Urothelium cell line (cell line): Measurements from ENCODE around the gene PLEKHB2.
A peak's percentile ranks its signal among the peaks of the same experiment; 100 is the strongest.
"Not testable (repeated sequence)": the region's sequence is repeated elsewhere in the genome, so short reads cannot be mapped to it uniquely, and the experiment has no call there.

Experiments
- DNase-seq: peaks from one replicate; pipeline ENCODE4 v3.0.0; 2011; ENCODE audit warnings: low spot score, mixed read lengths
- FAIRE-seq: peaks from 2 replicates; lab custom pipeline; 2011; peaks lifted over from hg19 to GRCh38; lab: Jason Lieb, UNC

PLEKHB2 gene, protein sequence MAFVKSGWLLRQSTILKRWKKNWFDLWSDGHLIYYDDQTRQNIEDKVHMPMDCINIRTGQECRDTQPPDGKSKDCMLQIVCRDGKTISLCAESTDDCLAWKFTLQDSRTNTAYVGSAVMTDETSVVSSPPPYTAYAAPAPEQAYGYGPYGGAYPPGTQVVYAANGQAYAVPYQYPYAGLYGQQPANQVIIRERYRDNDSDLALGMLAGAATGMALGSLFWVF

DNA sequence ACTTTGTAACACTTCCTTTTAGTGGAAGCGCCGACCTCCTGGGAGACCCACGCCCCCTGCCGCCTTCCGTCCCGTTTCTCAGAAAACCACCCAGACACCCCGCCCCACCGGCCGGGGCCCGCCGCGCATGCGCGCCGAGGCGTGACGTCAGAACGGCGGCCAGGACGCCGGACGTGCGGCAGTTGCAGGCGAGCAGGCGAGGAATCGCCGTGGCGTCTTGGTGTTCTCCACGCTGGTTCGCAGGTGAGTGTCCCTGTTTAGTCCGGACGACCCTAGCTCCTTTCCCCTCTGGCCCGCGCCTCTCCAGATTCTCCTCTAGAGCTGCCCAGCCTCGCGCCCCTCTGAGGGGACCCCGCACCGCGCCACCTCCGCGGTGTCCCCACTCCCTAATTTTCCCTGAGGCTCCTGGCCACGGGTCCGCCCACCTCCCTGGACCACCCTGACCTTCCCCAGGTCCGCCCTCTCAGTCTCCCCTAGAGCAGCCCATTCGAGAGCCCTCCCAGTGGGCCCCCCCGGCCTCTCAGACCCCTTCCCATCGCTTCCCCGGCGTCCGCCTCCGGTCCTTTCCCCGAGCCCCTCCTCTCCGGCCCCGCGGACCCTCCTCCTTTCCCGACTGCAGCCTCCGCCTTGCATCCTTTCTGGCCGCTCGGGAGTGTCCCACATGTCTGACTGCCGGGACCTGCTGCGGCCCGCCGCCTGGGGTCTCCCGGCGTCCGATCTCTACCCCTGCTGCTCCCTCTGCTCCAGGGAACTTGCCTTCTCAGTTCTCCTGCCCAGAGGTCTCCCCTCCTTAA, at the start of gene PLEKHB2:
TSS of gene PLEKHB2 (plus strand) at position 181 of the 794 bp plus-strand sequence. CDS start 15,606 bp downstream, outside the sequence.
- peak; percentile 99 for DNase-seq
- peak; percentile 81 for FAIRE-seq

DNA sequence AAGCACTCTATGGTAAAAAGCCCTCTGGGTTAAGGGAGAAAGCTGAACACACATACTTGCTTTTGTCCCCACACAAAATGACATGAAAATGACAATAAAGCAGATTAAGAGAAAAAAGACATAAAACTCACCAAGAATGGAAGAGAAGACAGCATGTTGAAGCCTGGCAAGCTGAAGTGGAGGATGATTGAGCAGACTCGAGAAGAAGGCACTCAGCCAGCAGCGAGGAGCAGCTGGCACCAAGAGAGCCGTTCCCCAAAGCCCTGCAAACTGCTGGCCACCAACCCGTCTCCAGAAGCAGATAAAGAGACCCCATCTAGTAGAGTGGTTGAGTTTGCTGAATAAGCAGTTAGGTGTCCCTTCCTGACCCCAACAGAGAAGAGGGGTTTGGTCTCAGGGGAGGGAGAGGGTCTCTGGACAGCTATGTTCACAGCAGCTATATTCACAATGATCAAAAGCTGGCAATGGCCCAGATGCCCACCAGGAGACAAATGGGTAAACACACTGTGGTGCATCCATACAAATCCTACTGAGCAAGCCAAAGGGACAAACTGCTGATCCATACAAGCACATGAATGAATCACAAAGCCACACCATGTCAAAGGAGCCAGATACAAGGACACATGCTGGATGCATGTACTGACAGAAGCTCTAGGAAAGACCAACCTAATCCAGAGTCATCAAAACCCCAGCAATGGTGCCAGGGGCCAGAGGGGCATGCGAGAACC, 48.8 kb upstream of the PLEKHB2 start:
- FAIRE-seq (no peak), DNase-seq (no peak)

DNA sequence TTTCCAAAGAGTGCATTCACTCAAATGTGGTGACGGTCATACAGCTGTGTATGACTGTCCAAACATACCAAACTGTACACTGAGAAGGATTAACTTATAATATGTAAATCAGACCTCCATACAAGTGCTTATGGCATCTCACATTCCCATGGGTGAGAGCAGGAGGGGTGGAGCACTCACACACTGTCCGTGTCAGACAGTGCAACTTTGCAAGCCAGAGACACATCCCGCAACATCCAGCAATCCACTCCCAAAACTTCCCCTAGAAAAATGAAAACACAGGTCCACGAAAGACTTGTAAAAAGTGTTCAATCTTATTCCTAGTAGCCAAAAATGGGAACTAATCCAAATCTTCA, 48.2 kb upstream of the PLEKHB2 start:
- no peak for FAIRE-seq

DNA sequence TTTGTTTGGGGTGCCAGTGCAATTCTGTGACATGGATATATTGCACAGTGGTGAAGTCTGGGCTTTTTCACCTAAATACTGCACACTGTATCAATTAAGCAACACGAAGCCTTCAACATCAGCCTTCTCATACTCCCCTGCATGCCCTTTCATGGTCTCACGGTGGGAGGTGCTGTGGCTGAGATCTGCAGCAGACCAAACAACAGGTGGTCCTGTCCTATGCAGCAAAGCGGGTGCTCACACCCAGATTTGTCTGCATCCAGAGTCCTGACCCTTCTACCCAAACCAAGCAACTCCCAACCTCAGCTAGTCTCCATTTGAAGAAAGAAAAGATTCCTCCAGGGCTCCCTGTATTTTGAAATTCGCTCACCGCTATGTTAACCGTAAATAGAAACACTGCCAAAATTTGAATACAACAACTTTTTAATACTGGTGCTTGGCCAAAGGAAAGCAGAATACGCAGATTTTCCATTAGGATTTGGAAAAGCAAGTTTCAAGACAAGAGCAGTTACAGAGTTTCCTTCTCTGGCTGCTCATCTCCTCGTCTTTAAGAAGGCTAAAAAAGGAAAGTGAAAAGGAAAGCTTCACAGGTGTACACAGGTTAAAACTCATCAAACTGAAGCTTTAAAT, 46.8 kb upstream of the PLEKHB2 start:
- FAIRE-seq, result no peak
- DNase-seq, result no peak

More for the DNA sequence above, 48.2 kb upstream of the PLEKHB2 start:
- no peak for DNase-seq

GRCh38 chr2:131058920-131059319, 46.2 kb upstream of the PLEKHB2 start:
- DNase-seq, result no peak
- FAIRE-seq, result peak; percentile 17

DNA sequence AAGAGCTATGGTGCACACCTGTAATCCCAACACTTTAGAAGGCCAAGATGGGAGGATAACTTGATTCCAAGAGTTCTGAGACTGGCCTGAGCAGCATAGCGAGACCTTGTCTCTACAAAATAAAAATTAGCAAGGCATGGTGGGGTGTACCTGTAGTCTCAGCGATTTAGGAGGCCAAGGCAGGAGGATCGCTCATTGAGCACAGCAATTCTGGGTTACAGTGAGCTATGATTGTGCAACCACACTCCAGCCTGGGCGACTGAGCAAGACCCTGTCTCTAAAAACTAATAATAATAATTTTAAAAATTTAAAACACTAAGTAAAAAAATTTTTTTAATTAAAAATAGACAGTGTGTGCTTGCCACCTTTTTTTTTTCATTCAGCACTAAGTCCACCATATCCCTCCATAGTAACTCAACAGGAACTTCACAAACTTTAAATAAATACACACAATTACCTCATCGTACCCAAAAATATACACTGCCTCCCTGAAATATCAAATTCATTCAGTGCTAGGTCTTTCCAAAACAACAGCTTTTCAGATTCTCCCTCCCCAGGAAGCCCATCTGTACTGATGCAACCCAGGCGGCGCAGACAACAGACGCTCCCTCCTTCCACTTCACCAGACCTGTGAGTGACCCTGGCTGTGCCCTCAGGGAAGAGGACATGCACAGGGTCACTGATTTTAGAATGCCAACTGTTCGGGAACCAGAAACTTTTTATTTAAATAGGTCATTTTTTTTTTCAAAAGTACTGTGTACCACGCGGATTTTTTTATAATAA, 41.4 kb upstream of the PLEKHB2 start:
- no peak for FAIRE-seq
- no peak for DNase-seq

DNA sequence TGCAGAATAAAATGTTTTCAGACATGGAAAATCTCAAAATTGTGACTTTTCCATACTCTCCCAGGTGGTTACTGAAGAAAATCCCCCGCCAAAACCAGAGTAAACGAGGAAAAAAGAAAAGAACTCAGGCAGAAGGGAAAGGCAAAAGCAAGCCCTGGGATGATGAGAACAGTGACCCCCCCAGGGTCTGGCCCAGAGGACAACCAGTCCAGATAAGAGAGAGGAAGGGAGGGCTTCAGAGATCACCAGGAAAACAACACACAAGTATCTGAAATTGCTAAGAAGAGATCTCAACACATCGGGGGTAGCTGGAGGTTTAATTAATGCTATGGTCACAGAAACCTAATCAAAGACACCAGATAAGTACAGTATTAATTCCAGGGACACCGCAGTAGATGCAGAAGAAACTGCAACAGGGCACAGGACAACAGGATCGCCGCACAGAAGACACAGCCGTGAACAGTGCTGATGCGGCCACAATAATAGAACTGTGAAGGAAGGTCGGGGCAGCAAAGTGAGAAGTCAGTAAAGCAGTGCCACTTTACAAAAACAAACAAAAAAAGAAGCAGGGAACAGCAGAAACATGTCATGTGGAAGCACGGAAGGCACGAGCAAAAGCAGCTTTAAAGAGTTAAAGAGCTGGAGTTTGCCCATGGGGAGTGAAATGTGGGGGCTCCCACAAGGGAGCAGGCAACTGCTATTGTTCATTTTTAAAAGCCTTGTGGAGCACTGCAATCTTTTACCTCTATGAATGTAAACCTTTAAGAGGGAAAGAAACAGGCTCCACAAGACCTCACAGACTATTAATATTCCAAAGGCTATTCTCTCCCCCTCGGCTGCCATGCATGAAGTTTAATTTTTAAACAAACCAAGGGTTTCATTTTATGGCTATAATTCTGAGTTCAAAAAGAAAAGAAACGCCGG, 40.3 kb upstream of the PLEKHB2 start:
- FAIRE-seq (no peak), DNase-seq (no peak)

GRCh38 chr2:131067465-131068125, 37.5 kb upstream of the PLEKHB2 start:
- no peak for FAIRE-seq
- DNase-seq, result no peak

DNA sequence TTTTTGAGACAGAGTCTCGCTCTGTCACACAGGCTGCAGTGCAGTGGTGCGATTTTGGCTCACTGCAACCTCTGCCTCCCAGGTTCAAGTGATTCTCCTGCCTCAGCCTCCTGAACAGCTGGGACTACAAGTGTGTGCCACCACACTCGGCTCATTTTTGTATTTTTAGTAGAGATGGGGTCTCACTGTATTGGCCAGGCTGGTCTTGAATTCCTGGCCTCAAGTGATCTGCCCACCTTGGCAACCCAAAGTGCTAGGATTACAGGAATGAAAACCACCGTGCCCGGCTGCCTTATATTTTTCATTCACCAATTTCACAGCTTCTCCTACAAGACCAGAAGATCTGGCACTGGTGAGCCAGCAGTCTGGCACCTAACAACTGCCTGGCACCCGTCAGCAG, 37.0 kb upstream of the PLEKHB2 start:
- DNase-seq, FAIRE-seq: not testable (repeated sequence)

DNA sequence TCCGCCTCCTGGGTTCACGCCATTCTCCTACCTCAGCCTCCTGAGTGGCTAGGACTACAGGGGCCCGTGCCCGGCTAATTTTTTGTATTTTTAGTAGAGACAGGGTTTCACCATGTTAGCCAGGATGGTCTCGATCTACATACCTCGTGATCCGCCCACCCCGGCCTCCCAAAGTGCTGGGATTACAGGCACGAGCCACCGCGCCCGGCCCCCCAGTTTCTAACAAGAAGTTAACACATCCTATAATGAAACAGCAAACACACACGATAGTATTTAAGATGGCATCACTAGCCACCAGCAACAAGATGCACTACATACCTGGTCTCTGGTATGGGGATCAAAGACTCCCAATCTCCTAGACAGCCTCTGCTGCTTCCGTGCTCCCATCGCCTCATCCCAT, 29.6 kb upstream of the PLEKHB2 start:
- not testable (repeated sequence) for DNase-seq, FAIRE-seq

DNA sequence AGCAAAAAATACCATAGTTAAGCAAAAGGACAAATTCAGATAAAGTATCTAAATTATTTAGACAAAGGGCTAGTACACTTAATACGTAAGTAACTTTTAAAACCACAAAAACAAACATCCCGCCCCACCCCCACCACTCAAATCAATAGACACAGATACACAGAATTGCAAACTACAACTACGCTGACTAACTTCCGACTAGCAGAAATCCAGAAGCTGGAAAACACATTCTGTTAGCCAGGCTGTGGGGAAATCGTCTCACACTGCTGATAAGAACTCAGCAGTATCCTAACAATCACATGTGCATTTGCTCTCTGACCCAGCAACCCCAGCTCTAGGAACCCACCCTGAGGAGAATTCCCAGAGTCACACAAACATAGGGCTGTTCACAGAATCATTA, 28.4 kb upstream of the PLEKHB2 start:
- FAIRE-seq (no peak), DNase-seq (no peak)

DNA sequence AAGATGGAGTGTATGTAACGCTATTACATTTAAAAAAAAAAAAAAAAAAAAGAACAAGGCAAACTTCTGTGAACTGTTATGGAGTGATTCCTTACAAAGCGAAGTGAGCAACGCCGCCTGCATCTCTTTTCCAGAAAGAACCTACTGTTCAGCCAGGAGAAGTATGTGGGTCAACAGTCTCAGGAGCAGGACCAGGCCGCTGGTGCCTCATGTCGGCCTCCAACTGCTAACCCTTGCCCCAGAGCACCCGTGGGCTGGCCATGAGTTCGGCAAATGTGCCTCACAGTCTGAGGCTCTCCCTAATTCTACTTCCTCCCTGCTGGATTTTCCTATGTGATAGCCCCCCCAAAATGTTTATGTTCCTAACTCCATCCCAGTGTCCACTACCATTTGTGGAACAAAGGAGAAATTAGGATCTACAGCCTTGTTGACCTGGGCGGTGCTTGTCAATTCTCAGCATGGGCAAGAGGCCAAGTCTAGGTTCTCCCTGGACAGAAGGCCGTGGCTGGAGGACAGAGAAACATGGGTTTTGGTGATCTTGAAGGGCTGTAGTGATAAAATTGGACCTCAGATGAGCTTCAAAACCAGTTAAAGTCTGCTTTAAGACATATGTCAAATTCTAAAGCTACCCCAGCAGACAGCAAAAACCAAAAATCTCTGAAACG, 27.8 kb upstream of the PLEKHB2 start:
- FAIRE-seq (no peak), DNase-seq (no peak)

DNA sequence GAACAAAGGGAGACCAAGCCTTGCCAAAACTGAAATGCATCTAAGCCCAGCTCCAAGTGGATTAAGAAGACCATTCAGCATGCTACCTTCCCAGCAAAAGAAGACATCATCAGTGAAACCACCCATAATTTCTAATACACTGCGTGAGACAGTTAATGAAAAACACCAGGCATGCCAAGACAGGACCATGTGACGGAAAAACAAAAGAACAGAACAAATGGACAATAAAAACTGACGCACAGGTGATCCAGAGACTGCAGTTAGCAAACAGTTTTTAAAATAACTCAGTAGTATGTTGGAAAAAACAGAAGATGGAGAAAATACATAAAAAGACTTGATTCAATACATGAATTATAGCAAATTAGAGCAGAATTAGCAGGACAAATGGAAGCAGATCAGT, 27.2 kb upstream of the PLEKHB2 start:
- FAIRE-seq (no peak), DNase-seq (no peak)

GRCh38 chr2:131079931-131080330, 25.2 kb upstream of the PLEKHB2 start:
- DNase-seq, FAIRE-seq: not testable (repeated sequence)

DNA sequence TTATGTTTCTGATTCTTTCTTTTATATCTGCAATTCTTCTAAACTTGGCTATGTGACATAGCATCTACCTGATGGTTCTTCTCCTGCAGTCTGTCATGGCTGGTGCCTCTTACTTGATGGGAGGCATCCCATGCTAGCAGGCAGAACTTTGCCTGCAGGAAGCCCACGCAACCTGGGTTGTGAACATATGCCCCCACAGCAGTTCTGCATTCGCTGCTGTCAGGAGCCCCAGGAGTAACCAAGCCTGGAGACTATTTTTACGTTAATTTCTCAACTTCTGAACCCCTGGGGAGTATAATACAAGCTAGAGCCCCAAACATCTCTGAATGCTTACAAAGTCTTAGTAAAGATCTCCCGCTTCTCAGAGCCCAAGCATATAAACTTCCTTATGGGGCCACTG, 23.9 kb upstream of the PLEKHB2 start:
- FAIRE-seq (no peak), DNase-seq (no peak)

DNA sequence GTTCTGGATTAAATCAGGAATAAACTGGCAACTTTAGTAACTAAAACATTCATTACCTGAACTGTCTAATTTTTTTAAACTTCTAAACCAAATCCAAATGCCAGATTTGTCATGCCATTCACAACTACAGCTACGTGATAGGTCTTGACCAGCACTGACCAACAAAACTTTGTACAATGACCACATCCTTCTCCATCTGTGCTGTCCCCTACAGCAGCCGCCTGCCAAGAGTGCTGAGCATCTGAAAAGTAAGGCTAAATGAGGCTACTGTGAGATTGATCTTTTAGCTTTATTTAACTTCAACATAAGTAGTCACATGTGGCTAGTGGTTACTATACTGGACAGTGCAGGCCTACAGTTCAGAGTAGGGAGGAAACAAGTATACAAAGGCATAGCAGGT, 19.5 kb upstream of the PLEKHB2 start:
- DNase-seq (no peak), FAIRE-seq (no peak)

GRCh38 chr2:131092458-131093005, 12.6 kb upstream of the PLEKHB2 start:
- no peak for FAIRE-seq
- no peak for DNase-seq
